GM10266 (cell line): ENCODE data around the gene PHF21A.

Experiments used
- DNase-seq: peaks from one replicate; pipeline ENCODE4 v3.0.0; 2012; ENCODE audit errors: extremely low spot score
- TF ChIP-seq, protein P1 (sequence below): IDR thresholded peaks from 2 replicates; pipeline ENCODE4 v1.5.1; 2012; ENCODE audit warnings: mild to moderate bottlenecking, low read depth; ENCODE audit not compliant: control insufficient read depth, insufficient read depth; ENCODE audit errors: missing control alignments

PHF21A gene

DNA sequence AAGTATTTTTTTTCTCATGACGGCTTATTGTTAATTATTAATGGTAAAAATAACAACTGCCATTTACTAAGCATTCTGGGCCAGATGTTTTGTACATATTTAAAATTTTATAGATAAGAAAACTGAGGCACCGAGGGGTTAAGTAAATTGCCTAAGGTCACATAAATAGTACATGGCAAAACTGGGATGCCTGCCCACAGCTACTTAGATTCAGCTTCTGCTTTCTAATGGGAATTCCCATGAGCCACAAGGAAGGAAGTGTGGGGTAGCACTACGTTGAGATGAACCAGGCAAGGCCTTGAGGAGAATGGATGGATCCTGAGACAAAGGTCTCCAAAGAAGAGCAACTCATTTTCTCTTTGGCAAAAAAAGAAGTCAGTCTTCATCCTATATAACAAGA, 11.9 kb upstream of the PHF21A start:
- no peak for DNase-seq
- TF ChIP-seq, protein P1, sequence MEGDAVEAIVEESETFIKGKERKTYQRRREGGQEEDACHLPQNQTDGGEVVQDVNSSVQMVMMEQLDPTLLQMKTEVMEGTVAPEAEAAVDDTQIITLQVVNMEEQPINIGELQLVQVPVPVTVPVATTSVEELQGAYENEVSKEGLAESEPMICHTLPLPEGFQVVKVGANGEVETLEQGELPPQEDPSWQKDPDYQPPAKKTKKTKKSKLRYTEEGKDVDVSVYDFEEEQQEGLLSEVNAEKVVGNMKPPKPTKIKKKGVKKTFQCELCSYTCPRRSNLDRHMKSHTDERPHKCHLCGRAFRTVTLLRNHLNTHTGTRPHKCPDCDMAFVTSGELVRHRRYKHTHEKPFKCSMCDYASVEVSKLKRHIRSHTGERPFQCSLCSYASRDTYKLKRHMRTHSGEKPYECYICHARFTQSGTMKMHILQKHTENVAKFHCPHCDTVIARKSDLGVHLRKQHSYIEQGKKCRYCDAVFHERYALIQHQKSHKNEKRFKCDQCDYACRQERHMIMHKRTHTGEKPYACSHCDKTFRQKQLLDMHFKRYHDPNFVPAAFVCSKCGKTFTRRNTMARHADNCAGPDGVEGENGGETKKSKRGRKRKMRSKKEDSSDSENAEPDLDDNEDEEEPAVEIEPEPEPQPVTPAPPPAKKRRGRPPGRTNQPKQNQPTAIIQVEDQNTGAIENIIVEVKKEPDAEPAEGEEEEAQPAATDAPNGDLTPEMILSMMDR = no peak

DNA sequence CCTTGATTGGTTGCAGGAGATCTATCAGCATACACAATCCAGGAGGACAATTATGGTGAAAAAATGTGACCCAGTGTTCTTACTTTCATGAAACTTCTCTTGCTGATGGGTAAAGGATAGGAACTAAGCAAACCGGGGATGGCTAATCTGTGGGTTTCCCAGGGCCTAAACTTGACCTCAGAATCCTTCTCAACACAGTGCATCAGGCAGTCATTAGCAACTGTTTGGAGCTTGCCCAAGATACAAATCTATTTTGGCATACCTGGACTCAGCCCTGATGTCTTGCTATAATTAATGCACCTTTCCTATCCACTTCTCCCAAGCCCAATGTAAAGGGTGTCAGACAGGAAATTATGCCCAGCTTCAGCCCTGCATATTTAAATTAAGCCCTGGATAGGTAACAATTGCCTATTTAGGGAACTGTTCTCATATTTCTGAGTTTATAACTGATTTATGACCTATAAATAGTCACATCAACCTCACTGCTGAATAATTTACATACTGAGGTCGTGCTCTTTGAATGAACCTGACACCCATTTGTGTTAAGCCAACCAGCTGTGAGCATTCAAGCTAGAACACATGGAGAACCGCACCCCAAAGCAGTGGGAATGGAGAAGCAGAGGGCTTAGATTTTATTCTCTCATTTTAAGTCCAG, 9.2 kb upstream of the PHF21A start:
- TF ChIP-seq, protein P1 = no peak
- DNase-seq = no peak

DNA sequence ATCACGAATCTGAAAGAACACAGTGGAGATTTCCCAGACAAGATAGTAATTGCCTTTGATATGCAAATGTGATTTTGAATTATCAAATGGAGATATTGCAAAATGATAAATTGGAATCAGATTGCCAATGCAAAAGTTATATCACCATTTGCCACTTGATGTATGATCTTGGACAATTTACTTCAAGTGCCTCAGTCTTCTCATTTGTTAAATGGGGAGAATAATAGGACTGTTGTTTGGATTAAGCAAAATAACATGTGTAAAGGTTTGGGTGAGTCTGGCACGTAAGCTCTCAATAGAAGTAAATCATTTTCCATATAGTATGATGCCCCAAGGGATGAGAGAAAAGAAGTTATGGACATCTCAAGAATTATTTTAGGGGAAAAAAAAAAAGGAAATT, 7.9 kb upstream of the PHF21A start:
- DNase-seq = no peak
- TF ChIP-seq, protein P1 = no peak

DNA sequence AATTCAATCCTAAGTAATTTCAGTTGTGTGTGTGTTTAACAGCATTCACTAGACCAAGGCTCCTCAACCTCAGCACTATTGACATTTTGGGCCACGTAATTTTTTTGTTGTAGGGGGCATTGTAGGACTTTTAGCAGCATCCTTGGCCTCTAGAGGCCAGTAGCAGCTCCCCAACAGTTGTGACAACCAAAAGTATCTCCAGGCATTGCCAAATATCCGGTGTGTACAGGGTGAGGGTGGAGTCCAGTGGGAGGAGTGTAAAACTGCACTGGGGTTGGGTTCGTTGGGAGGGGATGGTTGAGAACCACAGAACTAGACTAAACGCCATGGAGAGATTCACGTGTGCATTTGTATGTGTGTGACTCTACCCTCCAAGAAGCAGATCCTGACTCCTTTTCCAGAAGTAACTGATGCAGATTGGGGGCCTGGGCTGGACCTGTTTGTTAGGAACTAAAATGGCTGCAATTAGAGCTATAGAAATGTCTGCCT, 5.9 kb upstream of the PHF21A start:
- DNase-seq = peak; percentile 73
- TF ChIP-seq, protein P1 = peak; percentile 54

DNA sequence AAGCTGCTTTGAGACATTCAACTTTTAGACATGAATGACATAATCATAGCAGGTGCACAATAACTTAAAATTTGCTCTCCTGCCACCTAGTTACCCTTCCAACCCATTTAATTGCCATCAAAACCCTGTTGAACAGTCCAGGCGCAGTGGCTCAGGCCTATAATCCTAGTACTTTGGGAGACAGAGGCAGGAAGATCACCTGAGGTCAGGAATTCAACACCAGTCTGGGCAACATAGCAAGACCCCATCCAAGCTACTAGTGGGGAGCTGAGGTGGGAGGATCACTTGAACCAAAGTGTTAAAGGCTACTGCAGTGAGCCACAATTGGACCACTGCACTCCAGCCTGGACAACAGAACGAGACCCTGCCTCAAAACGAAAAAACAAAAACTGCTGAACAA, 4.0 kb upstream of the PHF21A start:
- no peak for DNase-seq
- TF ChIP-seq, protein P1 = no peak

DNA sequence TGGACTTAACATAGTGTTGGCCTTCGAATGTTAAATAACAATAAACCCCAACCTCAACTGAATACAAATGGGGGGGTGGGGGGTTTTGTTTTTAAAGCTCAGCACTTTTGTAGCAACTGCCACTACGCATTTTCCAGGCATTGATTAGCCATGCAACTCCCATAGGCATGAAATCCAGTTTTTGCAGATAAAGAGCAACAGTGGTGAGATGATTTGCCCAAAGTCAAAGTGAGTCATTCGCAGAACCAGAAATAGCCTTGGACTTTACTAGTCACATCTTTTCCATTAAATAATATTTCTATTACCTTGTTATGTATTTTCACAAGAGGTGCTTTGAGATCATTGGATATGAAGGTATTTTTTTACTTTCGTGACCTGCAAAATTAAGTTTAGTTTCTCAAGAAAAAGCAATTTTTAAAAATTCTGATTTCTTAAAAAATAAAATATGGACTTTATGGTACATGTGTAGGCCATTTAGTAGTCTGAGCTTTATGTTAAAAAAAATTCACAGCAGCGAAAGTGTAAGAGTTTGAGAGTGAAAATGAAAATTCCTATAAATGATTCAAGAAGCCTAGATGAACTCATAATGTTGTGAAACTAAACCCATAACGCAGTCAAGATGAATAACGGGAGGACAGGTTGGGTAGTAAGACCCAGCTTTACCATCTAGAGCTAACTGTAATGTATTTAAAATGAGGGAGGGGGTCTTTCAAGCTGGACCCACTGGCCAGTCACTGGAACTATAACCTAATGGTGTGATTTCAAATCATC, 1.9 kb upstream of the PHF21A start:
- TF ChIP-seq, protein P1 = no peak
- DNase-seq = no peak
